Measurements from ENCODE around the gene ARID3A. TPM values are rescaled to one million over a fixed set of nuclear protein-coding genes. Genes with fewer than 3 reads are reported as not detected.

ARID3A gene
- total RNA-seq, 2 experiments from 2014 or later, result 9.9 to 21.6 TPM

DNA sequence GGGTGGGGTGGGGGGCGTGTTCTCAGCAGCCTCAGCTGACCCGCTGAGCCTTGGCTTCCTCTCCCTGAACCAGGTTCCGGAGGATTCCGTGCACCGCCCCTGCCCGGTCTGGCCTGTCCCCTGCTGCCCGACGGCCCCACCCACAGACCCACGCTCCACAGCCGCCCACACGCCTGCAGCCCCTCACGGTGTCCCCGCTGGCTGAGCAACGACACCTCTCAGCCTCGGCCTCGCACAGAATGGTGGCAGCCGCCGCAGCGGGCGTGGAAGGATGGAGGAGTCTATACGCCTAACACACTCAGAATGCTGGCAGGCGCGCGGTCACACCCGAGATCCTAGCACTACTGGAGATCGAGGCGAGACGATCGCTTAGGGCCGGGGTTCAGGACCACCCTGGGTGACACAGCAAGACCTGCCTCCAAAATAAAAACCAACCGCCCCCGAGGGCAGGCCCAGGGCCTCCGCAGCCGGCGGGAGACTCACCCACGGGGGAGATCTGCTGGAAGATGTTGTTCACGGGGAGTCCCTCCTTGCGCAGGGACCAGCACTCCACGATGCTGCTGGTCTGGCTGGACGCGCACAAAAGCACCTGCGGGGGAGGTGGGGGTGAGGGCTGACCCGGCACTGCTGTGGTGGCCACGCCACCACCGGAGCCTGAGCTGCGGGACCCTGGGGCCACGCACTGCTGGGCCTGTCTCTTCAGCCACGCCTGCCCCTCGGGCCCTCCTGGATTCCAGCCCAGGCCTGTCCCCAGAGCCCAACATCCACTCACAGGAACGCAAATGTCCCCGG lies 41.2 kb upstream of the ARID3A start:
- Histone ChIP-seq H2AFZ (ENCODE audit: low read length) (no peak overlapping the region), H3K36me3 (ENCODE audit: insufficient read depth, low read length) (peaks cover 52% of the 10 kb centered on the region), H3K9me2 (ENCODE audit: insufficient read depth, low read length) (no peaks in the 10 kb centered on the region), H3K9me3 (ENCODE audit: low read length) (no peaks in the 10 kb centered on the region), H3K79me2 (ENCODE audit: insufficient read depth, low read depth, low read length) (no peaks in the 10 kb centered on the region), H3K4me2 (ENCODE audit: low read length) (no peak overlapping the region), H4K20me1 (ENCODE audit: insufficient read depth, low read length) (no peaks in the 10 kb centered on the region), H3K4me3 (ENCODE audit: low read depth, low read length, poor library complexity, severe bottlenecking) (no peak overlapping the region), H3K27ac (ENCODE audit: low read depth, low read length, poor library complexity, severe bottlenecking) (no peak overlapping the region), H3K4me1 (ENCODE audit: insufficient read depth, low read length, poor library complexity, severe bottlenecking) (no peaks in the 10 kb centered on the region)
- no peak for DNase-seq (ENCODE audit: low spot score)
- intact Hi-C loops (cut with micrococcal nuclease; ENCODE audit: unreplicated experiment), result no loop called here
- POLR2A ChIA-PET, result no interaction called here
- no TSS peak for BruUV-seq (replicated peaks)
- TF ChIP-seq, protein P1, sequence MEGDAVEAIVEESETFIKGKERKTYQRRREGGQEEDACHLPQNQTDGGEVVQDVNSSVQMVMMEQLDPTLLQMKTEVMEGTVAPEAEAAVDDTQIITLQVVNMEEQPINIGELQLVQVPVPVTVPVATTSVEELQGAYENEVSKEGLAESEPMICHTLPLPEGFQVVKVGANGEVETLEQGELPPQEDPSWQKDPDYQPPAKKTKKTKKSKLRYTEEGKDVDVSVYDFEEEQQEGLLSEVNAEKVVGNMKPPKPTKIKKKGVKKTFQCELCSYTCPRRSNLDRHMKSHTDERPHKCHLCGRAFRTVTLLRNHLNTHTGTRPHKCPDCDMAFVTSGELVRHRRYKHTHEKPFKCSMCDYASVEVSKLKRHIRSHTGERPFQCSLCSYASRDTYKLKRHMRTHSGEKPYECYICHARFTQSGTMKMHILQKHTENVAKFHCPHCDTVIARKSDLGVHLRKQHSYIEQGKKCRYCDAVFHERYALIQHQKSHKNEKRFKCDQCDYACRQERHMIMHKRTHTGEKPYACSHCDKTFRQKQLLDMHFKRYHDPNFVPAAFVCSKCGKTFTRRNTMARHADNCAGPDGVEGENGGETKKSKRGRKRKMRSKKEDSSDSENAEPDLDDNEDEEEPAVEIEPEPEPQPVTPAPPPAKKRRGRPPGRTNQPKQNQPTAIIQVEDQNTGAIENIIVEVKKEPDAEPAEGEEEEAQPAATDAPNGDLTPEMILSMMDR (conservative IDR thresholded peaks at IDR 0.05; ENCODE audit: low read length), result no peak
- TF ChIP-seq EZH2phosphoT487 (IDR thresholded peaks at IDR 0.05; ENCODE audit: borderline replicate concordance, low read depth, low read length), result no peak
- CTCF ChIA-PET (ENCODE audit: unreplicated experiment), result no interaction called here

DNA sequence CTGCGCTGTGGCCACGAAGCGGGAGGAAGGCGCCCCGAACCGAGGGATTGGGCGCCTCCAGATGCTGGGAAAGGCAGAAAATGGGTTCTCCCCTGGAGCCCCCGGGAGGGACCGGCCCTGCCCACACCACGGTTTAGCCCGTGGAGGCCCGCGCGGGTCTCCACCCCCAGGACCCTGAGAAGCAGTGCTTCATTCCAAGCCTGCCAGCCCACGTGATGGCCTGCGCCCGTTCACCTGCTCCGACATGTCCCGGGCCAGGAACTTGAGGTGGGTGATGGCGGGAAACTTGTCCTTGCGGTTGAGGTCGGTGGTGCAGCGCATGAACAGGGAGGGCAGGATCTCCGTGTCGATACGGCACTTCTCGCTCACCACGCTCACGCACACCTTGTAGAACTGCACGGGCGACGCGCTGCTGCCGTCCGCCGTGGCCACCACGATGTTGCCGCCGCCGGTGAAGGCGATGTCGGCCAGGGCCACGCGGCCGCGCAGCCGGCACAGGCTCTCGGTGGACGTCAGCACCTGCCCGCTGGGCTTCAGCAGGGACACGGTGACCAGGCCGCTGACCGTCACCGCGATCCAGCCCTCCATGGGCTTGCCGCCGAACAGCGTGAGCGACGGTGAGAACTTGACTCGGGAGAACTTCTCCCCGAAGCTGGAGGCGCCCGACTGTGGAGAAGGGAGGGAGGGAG lies 40.2 kb upstream of the ARID3A start:
- H3K4me3 ChIP-seq (ENCODE audit: low read depth, low read length, poor library complexity, severe bottlenecking), result no peak overlapping the region
- H2AFZ ChIP-seq (ENCODE audit: low read length), result no peak overlapping the region
- intact Hi-C loops (cut with micrococcal nuclease; ENCODE audit: unreplicated experiment), result no loop called here
- no TSS peak for BruUV-seq (replicated peaks)
- ChIA-PET CTCF (ENCODE audit: unreplicated experiment) (no interaction called here), POLR2A (no interaction called here)
- TF ChIP-seq, protein P1 (conservative IDR thresholded peaks at IDR 0.05; ENCODE audit: low read length), result no peak
- TF ChIP-seq EZH2phosphoT487 (IDR thresholded peaks at IDR 0.05; ENCODE audit: borderline replicate concordance, low read depth, low read length), result no peak
- H3K4me2 ChIP-seq (ENCODE audit: low read length), result no peak overlapping the region
- no peaks in the 10 kb centered on the region for H4K20me1 ChIP-seq (ENCODE audit: insufficient read depth, low read length)
- H3K36me3 ChIP-seq (ENCODE audit: insufficient read depth, low read length), result peaks cover 52% of the 10 kb centered on the region
- H3K27ac ChIP-seq (ENCODE audit: low read depth, low read length, poor library complexity, severe bottlenecking), result no peak overlapping the region
- no peaks in the 10 kb centered on the region for H3K9me3 ChIP-seq (ENCODE audit: low read length)
- H3K79me2 ChIP-seq (ENCODE audit: insufficient read depth, low read depth, low read length), result no peaks in the 10 kb centered on the region
- no peaks in the 10 kb centered on the region for H3K9me2 ChIP-seq (ENCODE audit: insufficient read depth, low read length)
- DNase-seq (ENCODE audit: low spot score), result no peak
- H3K4me1 ChIP-seq (ENCODE audit: insufficient read depth, low read length, poor library complexity, severe bottlenecking), result no peaks in the 10 kb centered on the region

DNA sequence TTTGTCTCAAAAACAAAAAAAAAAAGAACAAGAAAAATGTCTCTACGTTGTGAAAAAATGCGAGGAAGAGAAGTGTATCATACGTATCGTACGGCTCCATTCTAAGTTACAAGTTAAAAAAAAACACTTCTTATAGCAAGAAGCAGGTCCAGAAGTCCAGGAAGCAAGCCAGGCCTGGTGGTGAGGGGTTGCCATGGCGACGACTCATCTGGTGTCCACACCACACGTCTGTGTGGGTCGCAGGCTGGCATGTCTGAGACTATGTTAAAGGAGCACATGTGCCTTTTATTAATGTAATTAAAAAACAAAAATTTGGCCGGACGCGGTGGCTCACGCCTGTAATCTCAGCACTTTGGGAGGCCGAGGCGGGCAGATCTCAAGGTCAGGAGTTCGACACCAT lies 38.8 kb upstream of the ARID3A start:
- intact Hi-C loops (cut with micrococcal nuclease; ENCODE audit: unreplicated experiment), result no loop called here
- H3K9me2 ChIP-seq (ENCODE audit: insufficient read depth, low read length), result no peaks in the 10 kb centered on the region
- no peak for DNase-seq (ENCODE audit: low spot score)
- no TSS peak for BruUV-seq (replicated peaks)
- TF ChIP-seq, protein P1 (conservative IDR thresholded peaks at IDR 0.05; ENCODE audit: low read length), result no peak
- TF ChIP-seq EZH2phosphoT487 (IDR thresholded peaks at IDR 0.05; ENCODE audit: borderline replicate concordance, low read depth, low read length), result no peak
- H2AFZ ChIP-seq (ENCODE audit: low read length), result no peak overlapping the region
- H3K79me2 ChIP-seq (ENCODE audit: insufficient read depth, low read depth, low read length), result 0 out of 2 replicates have a peak, but pooled peaks cover under 1% of the 10 kb centered on the region
- no peak overlapping the region for H3K4me2 ChIP-seq (ENCODE audit: low read length)
- CTCF ChIA-PET (ENCODE audit: unreplicated experiment), result no interaction called here
- H3K9me3 ChIP-seq (ENCODE audit: low read length), result no peaks in the 10 kb centered on the region
- no peak overlapping the region for H3K27ac ChIP-seq (ENCODE audit: low read depth, low read length, poor library complexity, severe bottlenecking)
- H4K20me1 ChIP-seq (ENCODE audit: insufficient read depth, low read length), result no peaks in the 10 kb centered on the region
- peaks cover 3% of the 10 kb centered on the region for H3K4me1 ChIP-seq (ENCODE audit: insufficient read depth, low read length, poor library complexity, severe bottlenecking)
- POLR2A ChIA-PET, result no interaction called here
- H3K4me3 ChIP-seq (ENCODE audit: low read depth, low read length, poor library complexity, severe bottlenecking), result no peak overlapping the region
- peaks cover 40% of the 10 kb centered on the region for H3K36me3 ChIP-seq (ENCODE audit: insufficient read depth, low read length)
